OCI-LY1 (cell line): Measurements from ENCODE around the gene CASQ1.

Source experiments
- CTCF ChIP-seq: fragments of 200-600 bp; sonication (generic), shearing (Covaris generic); IDR thresholded peaks from 2 replicates; pipeline ENCODE4 v1.5.1; 2017; ENCODE audit warnings: mild to moderate bottlenecking, antibody characterized with exemption, low read length, moderate library complexity, mixed read lengths
- EZH2 ChIP-seq: fragments of 200-600 bp; sonication (generic), shearing (Covaris generic); IDR thresholded peaks from 2 replicates; pipeline ENCODE4 v1.8.0; 2017; ENCODE audit warnings: borderline replicate concordance, mixed run types, mild to moderate bottlenecking, antibody characterized with exemption, low read length, moderate library complexity, mixed read lengths

GRCh38 chr1:160193832-160194736, 3.7 kb downstream of the CASQ1 start:
- TF ChIP-seq CTCF (no peak), EZH2 (no peak)
